ENCODE measurements around the gene OR51B6.
"Not testable (repeated sequence)": the region's sequence is repeated elsewhere in the genome, so short reads cannot be mapped to it uniquely, and the experiment has no call there.

OR51B6 gene, protein sequence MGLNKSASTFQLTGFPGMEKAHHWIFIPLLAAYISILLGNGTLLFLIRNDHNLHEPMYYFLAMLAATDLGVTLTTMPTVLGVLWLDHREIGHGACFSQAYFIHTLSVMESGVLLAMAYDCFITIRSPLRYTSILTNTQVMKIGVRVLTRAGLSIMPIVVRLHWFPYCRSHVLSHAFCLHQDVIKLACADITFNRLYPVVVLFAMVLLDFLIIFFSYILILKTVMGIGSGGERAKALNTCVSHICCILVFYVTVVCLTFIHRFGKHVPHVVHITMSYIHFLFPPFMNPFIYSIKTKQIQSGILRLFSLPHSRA

DNA sequence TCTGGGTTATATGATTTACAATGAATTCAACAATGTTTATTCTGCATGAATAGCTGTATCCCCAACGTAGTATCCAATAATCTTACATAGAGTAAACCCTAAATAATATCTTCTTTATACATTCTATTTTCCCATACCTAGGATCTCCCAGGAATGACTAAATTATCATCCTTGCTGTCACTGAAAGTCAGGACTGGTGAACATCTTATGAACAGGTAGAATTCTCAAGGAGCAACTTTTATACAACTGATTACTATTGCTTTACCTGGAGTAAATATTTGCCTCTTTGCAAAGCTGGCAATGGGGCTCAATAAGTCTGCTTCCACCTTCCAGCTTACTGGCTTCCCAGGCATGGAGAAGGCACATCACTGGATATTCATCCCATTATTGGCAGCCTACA lies at the start of gene OR51B6:
TSS of gene OR51B6 (plus strand) at position 301 of the 400 bp plus-strand sequence. CDS start at position 301, 0 bp downstream.
- DNase-seq, result no peak

DNA sequence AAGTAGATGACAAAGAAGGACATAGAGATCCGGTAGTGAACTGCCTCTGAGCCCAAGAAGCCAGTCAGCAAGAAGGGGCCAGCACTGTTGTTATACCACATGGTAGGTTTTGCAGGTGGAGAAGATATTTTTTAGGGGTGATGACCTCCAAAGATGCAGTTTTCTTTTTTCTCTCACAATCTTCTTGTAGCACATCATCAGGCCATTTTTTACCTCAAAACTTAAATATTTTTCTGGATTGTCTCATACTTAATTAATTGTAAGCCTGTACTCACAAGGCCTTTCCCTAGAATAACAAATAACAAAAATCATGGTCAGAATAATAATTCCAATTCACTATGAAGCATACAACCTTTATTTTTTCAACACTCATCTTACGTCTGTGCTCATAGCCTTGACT lies 49.5 kb upstream of the OR51B6 start, which contains the start of gene OR51B4:
TSS of gene OR51B4 (minus strand) at position 101 of the 400 bp plus-strand sequence. CDS start at position 101, 0 bp downstream.
- no peak for DNase-seq

DNA sequence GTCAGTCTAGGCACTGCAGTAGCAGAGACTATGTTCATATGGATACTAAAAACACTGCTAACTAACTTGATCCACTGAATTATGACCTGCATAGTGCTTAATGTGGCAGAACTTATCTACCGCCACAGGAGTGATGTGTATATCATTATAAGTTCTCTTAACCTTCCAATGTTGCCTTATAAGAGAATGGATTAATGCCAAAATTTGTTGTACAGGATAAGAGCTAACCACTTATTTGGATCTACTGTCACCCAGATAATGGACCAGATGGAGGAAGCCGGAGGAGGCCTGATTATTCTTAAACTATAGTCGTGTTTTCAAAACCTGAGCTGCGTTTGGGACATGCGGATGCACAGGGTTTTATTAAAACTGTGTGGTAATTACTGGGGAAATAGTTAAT lies 47.7 kb upstream of the OR51B6 start:
- DNase-seq, result no peak

DNA sequence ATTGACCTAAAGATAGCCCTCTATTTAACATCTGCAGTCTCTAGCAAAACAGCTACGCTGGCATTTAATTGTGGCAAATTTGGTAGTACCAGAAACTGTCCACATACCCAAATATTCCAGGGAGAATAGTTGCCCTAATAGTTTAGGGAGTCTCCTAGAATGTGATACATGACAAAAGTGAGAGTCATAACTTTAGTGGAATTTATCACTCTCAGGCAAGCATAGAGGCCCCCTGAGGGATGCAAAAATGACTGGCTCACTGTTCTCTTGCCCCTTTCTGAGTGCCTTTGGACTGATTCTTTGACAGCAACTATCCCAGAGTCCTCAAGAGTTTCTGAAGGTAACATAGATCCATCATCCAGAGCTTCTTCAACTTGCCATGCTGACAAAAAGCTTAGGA lies 47.3 kb upstream of the OR51B6 start:
- DNase-seq, result no peak

DNA sequence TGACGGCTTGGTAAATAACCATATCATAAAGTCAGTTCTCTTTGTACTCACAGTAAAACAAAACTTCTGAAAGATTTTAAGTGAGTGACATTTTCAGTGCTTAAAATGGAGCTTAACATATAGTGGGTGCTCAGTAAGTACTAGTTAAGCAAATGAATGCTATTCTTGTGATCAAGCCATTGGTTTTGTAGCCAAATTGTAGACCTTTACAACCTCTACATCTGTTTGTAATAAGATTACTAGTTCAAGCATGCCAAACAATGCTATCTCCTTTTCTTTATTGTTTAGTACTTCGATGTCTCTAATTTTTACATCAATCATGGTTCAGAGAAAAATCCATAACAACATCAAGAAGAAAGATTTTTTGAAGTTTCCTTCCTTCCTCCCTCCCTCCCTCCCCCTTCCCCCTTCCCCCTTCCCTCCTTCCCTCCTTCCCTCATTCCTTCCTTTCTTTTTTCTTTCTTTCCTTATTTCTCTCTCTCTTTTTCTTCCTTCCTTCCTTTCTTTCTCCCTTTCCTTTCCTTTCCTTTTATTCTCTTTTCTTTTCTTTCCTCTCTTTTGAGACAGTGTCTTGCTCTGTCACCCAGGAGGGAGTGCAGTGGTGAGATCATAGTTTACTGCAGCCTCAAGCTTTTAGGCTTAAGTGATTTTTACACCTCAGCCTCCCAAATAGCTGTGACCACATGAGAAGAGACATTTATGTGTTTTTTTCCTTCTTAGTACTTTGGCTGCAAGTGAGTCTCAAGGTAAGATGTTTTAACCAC lies 43.9 kb upstream of the OR51B6 start:
- DNase-seq, result no peak

DNA sequence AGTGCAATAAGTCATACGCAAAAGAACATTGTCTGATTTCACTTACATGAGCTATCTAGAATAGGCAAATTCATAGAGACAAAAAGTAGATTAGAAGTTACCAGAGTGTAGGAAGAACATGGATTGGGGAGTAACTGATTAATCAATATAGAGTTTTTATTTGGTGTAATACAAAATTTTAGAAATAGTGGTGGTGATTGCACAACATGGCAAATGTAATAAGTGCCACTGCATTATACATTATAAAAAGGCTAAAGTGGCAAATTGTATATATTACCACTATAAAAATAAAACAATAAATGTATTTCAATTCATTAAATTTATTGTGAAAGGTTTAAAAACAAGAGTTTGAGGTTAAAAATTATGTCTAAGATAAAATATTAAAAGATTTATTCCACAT lies 40.9 kb upstream of the OR51B6 start:
- DNase-seq, result no peak

DNA sequence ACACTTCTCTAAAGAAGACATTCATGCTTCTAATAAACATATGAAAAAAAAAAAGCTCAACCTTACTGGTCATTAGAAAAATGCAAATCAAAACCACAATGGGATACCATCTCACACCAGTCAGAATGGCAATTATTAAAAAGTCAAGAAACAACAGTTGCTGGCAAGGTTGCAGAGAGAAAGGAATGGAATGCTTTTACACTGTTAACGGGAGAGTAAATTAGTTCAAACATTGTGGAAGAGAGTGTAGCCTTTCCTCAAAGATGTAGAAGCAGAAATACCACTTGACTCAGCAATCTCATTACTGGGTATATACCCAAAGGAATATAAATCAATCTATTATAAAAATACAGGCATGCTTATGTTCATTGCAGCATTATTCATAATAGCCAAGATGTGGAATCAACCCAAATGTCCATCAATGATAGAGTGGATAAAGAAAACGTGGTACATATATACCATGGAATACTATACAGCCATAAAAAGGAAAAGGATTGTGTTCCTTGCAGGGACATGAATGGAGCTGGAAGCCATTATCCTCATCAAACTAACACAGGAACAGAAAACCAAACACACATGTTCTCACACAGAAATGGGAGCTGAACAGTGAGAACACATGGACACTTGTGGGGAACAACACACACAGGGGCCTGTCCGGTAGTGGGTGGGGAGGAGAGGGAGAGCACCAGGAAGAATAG lies 37.8 kb upstream of the OR51B6 start:
- not testable (repeated sequence) for DNase-seq

DNA sequence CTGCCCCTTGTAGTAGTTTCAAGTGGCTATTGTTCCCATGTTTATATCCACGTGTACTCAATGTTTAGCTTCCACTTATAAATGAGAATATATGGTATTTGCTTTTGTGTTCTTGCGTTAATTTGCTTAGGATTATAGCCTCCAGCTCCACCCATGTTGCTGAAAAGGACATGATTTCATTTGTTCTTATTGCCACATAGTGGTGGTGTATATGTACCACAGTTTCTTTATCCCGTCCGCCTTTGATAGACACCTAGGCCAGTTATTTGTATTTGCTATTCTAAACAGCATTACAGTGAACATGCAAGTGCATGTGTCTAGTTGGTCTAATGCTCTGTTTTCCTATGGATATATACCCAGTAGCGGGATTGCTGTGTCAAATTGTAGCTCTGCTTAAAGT lies 34.0 kb upstream of the OR51B6 start:
- no peak for DNase-seq

DNA sequence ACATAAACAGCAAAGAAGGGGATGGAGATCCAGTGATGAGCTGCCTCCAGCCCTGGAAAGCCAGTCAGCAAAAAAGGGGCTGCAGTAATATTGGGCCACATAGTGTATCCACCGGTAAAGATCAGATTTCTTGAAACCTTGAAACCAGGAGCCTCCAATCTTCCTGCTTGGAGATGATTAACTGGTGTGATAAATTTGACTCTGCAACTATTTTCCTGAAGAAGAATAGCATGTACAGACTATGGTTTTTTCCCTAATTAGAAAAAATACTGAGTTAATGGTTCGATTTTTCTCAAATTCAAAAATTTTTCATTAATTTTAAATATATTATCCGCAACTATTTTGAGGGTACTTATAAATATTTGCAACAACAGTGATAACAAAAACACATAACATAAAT lies 27.1 kb upstream of the OR51B6 start, which contains the start of gene OR51B2:
TSS of gene OR51B2 (minus strand) at position 101 of the 400 bp plus-strand sequence. CDS start at position 101, 0 bp downstream.
- no peak for DNase-seq

DNA sequence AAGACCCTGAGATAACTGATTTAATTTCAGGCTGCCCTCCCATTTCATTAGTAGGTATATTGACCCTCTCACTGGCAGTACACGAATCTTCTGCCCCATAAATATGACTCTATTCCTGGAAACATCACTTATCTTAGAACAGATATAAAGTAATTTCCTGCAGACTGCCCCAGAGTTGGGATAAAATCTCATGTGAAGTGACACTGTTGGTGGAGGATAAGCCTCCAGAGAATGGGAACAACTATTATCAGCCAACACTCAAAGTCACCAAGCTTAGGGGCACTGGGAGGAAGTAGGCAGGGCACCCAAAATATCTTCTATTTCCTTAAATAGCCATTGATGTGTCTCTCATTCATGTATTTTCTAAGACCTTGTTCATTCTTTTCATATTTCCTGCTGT lies 16.1 kb upstream of the OR51B6 start:
- no peak for DNase-seq

DNA sequence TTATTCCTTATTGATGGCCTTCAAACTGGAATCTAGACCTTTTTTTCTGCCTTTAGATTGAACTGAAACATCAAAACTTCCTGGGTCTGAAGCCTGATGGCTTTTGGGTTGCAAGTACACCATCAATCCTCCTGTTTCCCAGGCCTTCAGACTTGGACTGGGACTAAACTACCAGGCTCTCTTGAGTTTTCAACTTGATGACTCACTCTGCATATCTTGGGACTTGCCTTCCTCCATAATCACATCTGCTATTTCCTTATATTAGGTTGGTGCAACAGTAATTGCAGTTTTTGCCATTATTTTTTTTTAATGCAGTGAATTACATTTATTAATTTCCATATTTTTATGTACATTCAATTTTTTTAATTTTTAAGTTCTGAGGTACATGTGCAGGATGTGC lies 15.0 kb upstream of the OR51B6 start:
- no peak for DNase-seq

DNA sequence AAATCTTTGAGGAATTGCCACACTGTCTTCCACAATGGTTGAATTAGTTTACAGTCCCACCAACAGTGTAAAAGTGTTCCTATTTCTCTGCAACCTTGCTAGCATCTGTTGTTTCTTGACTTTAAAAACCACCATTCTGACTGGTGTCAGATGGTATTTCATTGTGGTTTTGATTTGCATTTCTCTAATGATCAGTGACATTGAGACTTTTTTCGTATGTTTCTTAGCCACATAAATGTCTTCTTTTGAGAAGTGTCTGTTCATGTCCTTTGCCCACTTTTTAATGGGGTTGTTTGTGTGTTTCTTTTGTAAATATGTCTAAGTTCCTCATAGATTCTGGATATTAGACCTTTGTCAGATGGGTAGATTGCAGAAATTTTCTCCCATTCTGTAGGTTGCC lies 14.1 kb upstream of the OR51B6 start:
- not testable (repeated sequence) for DNase-seq

DNA sequence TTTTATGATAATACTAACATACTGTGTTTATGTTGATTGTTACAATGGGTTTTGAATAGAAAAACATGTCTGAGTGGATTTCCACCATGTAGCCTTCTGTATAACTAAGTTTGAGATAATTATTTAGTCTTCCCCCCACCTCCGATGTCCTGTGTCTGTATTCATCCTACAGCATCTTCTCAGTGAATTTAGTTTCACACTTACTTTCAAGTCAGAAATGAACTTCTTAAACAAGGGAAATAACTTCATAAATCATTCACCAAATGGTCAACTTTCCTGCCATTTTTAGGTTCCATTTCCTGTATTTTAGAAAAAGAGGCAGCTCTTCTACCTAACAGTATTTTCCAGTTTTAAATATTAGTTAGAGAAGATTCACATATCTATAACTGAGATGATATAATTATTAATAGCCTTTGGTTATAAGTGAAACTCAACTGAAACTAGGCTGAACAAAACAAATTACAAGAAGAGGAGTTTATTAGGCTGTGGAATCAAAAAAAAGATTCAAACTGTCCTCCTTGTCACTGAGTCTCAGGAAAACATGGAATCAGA lies 11.5 kb upstream of the OR51B6 start:
- no peak for DNase-seq

DNA sequence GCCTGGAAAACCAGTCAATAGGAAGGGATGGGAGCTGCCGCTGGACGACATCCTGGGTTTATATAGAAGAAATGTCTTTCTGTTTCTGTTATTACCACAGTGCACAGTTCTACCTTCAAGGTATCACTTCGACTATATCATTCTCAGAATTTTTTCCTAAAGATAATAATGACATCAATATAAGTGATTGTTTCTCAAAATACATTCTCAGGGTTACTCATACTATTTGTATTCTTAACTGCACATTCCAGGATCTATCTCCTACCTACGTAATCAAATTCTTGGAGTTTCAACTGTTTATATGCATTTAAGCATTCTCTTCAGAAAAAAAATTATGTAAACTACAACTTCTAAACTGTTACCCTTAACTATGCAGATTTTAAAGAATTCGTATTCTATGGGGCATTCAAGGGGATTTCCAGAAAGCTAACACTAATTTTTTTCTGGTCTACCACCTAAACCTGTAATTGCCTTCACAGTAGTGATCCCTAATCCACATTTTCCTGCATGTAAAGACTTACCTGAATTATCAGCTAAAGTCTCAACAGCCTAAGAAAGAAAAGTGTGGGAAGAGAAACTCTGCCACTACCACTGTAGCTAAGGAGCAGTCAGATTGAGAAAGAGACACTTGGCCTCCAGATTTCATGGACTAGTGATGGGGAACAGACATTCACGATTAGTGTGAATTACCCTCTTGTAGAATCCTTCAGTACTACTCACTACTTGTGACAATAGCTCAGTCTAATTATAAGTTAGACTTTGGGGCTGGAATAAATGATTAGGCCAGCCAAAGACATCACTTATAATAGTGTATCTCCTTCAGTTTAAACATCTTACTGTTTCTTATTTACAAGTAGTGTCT lies 7.6 kb upstream of the OR51B6 start, which contains the start of gene OR51B5:
TSS of gene OR51B5 (minus strand) at position 51 of the 862 bp plus-strand sequence. CDS start at position 51, 0 bp downstream.
- no peak for DNase-seq

DNA sequence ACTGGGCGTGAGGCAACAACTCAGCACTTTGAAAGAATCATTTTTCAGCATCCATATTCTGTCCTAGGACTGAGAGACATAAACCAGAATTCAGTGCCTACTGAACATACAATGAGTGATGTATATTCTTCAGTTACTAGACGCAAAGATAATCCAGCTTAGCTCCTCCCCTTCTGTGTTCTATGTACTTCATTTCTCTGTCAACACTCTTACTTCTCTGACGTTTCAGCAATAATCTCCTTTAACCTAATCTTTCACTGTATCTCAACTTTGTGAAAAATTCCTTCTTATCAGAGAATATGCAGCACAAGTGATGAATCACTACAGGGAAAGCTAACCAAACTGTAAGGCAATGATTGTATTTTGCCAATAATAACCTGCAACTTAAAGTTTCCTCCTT lies 5.5 kb upstream of the OR51B6 start:
- DNase-seq, result no peak

DNA sequence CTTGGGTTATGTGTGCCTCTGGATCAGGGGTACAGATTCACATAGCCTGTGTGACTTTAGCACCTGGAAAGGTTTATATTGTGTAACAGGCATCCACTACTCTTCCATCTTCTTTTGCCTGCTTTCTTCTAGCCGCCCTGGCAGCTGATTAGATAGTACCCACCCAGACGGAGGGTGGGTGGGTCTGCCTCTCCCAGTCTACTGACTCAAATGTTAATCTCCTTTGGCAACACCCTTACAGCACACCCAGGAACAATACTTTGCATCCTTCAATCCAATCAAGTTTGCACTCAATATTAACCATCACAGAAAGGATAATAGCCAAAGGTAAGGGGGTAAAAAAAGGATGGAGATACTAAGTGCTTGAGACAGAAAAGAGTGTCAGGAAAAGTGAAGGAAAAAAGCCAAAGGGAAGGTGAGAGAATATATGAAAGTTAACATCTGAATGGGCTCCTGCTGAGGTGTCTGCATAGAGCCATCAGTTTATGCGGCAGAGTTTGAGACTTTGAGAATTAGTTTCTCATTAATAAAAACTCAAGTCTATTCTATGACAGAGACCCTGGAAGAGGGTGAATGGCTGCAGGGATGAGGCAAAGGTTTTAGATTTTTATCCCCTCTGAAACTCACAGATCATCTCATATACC lies 2.6 kb upstream of the OR51B6 start:
- no peak for DNase-seq

DNA sequence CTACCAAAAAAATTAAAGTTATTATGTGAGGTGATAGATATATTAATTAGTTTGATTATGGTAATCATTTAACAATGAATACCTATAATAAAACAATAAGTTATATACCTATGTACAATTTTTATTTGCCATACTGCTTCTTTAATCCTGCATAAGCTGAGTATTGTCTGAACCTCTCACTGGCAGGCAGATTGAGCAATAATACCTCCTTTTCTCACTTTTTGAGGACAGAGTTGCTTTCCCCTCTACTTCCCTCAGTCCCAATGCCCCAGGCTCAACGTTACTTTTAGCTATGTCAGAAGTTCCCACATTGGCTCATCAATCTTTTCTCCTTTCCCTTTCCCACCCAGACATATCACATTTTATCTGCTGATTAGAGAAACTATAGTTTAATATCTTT lies 1.8 kb upstream of the OR51B6 start:
- no peak for DNase-seq

DNA sequence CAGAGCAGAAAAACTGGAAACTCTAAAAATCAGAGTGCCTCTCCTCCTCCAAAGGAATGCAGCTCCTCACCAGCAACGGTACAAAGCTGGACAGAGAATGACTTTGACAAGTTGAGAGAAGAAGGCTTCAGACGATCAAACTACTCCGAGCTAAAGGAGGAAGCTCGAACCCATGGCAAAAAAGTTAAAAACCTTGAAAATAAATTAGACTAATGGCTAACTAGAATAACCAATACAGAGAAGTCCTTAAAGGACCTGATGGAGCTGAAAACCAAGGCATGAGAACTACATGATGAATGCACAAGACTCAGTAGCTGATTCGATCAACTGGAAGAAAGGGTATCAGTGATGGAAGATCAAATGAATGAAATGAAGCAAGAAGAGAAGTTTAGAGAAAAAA lies 4.7 kb downstream of the OR51B6 start:
- DNase-seq, result not testable (repeated sequence)

DNA sequence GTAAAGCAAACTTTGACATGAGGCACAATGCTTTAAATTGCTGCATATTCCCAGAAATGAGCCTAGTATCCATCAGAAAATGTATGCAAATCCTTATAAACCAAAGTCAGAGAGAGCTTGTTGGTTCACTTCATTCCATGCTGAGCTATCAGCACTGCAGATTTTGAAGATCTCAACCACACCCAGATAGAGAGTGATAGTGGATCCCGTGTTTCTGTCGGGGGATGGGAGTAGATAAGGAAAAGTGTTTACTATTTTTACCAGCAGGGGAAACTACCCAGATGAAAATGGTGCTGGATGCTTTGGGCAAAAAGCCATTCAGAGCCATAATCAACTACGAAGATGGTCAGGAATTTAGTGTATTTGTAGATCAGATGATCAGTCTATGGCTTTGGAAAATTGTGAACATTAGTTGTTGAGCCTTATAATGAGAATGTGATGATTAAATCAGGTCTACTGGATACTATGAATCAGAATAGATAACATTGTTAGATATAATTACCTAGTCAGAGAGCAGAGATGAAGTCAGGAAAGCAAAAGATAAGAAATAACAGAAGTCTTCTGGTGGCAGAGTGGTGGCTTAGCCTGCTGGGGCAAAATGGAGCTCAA lies 10.8 kb downstream of the OR51B6 start:
- DNase-seq, result no peak

DNA sequence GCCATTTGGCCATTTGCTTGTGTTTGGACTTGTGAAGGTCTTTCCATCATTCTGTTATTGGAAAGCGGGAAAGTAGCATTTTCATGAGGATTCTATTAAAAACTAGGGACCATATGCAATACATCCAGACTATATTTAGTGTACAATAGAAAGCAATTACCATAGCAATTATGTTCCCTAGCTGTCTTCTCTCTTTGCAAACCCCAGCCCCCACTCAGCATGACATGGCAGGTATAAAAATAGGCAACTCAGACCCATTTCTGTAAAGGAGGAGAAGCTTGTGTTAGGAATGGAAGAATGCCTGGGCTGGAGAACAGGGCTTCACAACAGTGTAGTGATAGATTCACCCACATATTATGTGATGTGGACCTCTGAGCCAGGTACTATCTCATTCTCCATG lies 12.4 kb downstream of the OR51B6 start:
- no peak for DNase-seq

DNA sequence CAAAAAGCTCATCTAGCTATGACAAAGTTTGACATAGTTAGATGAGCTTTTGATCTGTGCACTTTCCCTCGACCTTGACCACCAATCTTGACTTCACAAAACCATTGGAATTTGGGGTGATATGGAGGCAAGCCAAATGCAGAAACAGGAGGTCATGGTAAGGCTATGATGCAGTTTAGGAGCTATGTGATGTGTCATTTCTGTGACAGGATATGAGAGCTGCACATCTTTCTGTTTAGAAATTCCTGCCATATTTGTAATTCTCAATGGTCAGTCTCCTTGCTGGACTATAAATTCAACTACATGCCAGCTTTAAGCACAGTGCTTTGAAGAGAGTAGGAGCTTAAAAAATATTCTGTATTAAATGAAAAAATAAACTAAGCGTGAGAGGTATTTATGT lies 12.9 kb downstream of the OR51B6 start:
- DNase-seq, result no peak
